SU-DHL-6 (cell line): ENCODE results near the gene ZFTA.

Experiments
- H2AFZ ChIP-seq: fragments of 200-600 bp; sonication (generic); 2 replicates; pipeline ENCODE4 v1.6.1; 2014; ENCODE audit warnings: low read depth, mild to moderate bottlenecking, moderate library complexity, mixed read lengths, antibody characterized with exemption, low read length; ENCODE audit not compliant: severe bottlenecking
- H3F3A ChIP-seq: fragments of 200-600 bp; shearing (Covaris generic); 2 replicates; pipeline ENCODE4 v1.6.0; 2016; ENCODE audit warnings: antibody characterized with exemption, mild to moderate bottlenecking; ENCODE audit not compliant: insufficient read depth
- H3K27ac ChIP-seq: fragments of 200-600 bp; sonication (generic); 2 replicates; pipeline ENCODE4 v1.5.1; 2016; ENCODE audit warnings: low read depth, mild to moderate bottlenecking, low read length, moderate library complexity, mixed read lengths
- H3K27me3 ChIP-seq: fragments of 200-600 bp; sonication (generic), shearing (Covaris generic); 2 replicates; pipeline ENCODE4 v1.6.0; 2014; ENCODE audit warnings: mild to moderate bottlenecking, low read length
- H3K36me3 ChIP-seq: fragments of 200-600 bp; sonication (generic); 2 replicates; pipeline ENCODE4 v1.6.1; 2014; ENCODE audit warnings: mild to moderate bottlenecking, low read length, mixed read lengths
- H3K4me2 ChIP-seq: fragments of 300-600, 200-600 bp; shearing (Covaris generic), sonication (generic); 2 replicates; pipeline ENCODE4 v1.6.0; 2014; ENCODE audit warnings: low read length, low read depth, mild to moderate bottlenecking; ENCODE audit not compliant: poor library complexity, severe bottlenecking
- H3K4me3 ChIP-seq: fragments of 200-600 bp; sonication (generic); 2 replicates; pipeline ENCODE4 v1.5.1; 2014; ENCODE audit warnings: antibody characterized with exemption, low read length, mild to moderate bottlenecking, mixed read lengths; ENCODE audit not compliant: insufficient read depth, poor library complexity, severe bottlenecking
- H3K79me2 ChIP-seq: fragments of 200-600 bp; sonication (generic); 2 replicates; pipeline ENCODE4 v1.6.1; 2014; ENCODE audit warnings: mild to moderate bottlenecking, low read length, moderate library complexity; ENCODE audit not compliant: insufficient read depth
- H3K9ac ChIP-seq: fragments of 200-600 bp; sonication (generic); 2 replicates; pipeline ENCODE4 v1.7.0; 2014; ENCODE audit warnings: mild to moderate bottlenecking, low read length
- H3K9me2 ChIP-seq: fragments of 200-600 bp; sonication (generic); replicated peaks from 2 replicates; pipeline ENCODE4 v1.6.1; 2014; ENCODE audit warnings: low read length; ENCODE audit not compliant: insufficient read depth
- H3K9me3 ChIP-seq: fragments of 200-600 bp; sonication (generic); 2 replicates; pipeline ENCODE4 v1.6.1; 2014; ENCODE audit warnings: low read length, mixed read lengths; ENCODE audit not compliant: insufficient read depth
- H4K20me1 ChIP-seq: fragments of 200-600 bp; sonication (generic); 2 replicates; pipeline ENCODE4 v1.6.1; 2014; ENCODE audit warnings: low read depth, mild to moderate bottlenecking, antibody characterized with exemption, low read length, moderate library complexity, mixed read lengths
- EZH2phosphoT487 ChIP-seq: fragments of 200-600 bp; sonication (generic), shearing (Covaris generic); conservative IDR thresholded peaks from 2 replicates; pipeline ENCODE4 v1.6.1; 2018; ENCODE audit warnings: mild to moderate bottlenecking, antibody characterized with exemption, low read length, moderate library complexity, mixed read lengths
- TF ChIP-seq, protein P1 (sequence below): fragments of 200-600 bp; sonication (generic); IDR thresholded peaks from one replicate; pipeline ENCODE4 v1.5.1; 2017; ENCODE audit warnings: antibody characterized with exemption, mild to moderate bottlenecking, low read length, moderate library complexity; ENCODE audit not compliant: insufficient read depth, poor library complexity, severe bottlenecking

Gene ZFTA

DNA sequence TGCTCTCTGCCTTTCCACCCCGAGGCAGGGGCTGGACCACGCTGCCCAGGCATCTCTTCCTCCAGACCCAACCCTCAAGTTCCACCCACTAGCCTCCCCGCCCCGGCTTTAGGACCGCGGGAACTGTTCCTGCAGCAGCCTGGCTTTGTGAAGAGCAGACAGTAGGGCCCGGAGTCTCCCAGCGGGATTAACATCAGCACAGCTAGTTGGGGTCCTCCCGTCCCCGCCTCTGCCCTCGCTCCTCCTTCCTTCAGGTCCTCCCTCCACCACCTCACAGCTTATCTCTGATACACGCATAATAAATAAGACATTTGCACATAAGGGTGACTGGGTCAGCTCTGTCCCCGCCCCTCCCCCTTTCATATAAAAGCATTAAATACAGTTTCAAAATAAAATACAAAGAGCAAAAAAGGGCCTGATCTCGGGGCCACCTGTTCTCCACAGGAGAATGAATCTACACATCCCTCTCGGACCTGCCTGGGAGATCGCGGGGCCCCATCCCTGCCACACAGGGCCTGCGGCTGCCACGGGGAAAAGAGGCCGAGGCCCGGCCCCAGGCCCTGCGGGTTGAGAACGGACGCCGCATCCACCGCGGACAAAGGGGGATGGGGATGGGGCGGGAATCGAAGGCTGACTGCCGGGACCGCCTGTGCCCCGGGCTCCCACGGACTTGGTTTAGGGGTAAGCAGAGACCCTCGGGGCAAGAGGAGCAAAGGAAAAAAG lies 6.5 kb downstream of the ZFTA start:
- Histone ChIP-seq H4K20me1 (no peaks in the 10 kb centered on the region), H3K79me2 (0 out of 2 replicates have a peak, but pooled peaks cover 7% of the 10 kb centered on the region), H3K27ac (no peak overlapping the region), H3K9me2 (no peaks in the 10 kb centered on the region), H3F3A (0 out of 2 replicates have a peak, but pooled peaks cover 7% of the 10 kb centered on the region), H3K4me3 (no peak overlapping the region), H3K4me2 (no peak overlapping the region), H3K9ac (no peak overlapping the region), H2AFZ (no peak overlapping the region), H3K36me3 (peaks cover 3% of the 10 kb centered on the region; the same call in 1 of the 2 replicates), H3K9me3 (no peaks in the 10 kb centered on the region), H3K27me3 (no peaks in the 10 kb centered on the region)
- TF ChIP-seq, protein P1, sequence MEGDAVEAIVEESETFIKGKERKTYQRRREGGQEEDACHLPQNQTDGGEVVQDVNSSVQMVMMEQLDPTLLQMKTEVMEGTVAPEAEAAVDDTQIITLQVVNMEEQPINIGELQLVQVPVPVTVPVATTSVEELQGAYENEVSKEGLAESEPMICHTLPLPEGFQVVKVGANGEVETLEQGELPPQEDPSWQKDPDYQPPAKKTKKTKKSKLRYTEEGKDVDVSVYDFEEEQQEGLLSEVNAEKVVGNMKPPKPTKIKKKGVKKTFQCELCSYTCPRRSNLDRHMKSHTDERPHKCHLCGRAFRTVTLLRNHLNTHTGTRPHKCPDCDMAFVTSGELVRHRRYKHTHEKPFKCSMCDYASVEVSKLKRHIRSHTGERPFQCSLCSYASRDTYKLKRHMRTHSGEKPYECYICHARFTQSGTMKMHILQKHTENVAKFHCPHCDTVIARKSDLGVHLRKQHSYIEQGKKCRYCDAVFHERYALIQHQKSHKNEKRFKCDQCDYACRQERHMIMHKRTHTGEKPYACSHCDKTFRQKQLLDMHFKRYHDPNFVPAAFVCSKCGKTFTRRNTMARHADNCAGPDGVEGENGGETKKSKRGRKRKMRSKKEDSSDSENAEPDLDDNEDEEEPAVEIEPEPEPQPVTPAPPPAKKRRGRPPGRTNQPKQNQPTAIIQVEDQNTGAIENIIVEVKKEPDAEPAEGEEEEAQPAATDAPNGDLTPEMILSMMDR = no peak
- no peak for TF ChIP-seq EZH2phosphoT487

- no peaks in the 10 kb centered on the region for H4K20me1 ChIP-seq
- no peaks in the 10 kb centered on the region for H3K9me2 ChIP-seq
- H2AFZ ChIP-seq = no peak overlapping the region
- no peaks in the 10 kb centered on the region for H3K9me3 ChIP-seq
- H3K4me3 ChIP-seq = no peak overlapping the region
- H3K4me2 ChIP-seq = no peak overlapping the region
- H3F3A ChIP-seq = 0 out of 2 replicates have a peak, but pooled peaks cover 9% of the 10 kb centered on the region
- no peak overlapping the region for H3K9ac ChIP-seq
- 0 out of 2 replicates have a peak, but pooled peaks cover under 1% of the 10 kb centered on the region for H3K79me2 ChIP-seq
- no peak overlapping the region for H3K27ac ChIP-seq
- TF ChIP-seq, protein P1 = no peak
- TF ChIP-seq EZH2phosphoT487 = no peak
- peaks cover 4% of the 10 kb centered on the region; the same call in 1 of the 2 replicates for H3K36me3 ChIP-seq
- no peaks in the 10 kb centered on the region for H3K27me3 ChIP-seq
Observed at GRCh38 chr11:63761188-63761587, 7.4 kb downstream of the ZFTA start.

GRCh38 chr11:63760487-63761079 lies 8.0 kb downstream of the ZFTA start:
- H2AFZ ChIP-seq = no peak overlapping the region
- peaks cover 7% of the 10 kb centered on the region; the same call in 1 of the 2 replicates for H3K36me3 ChIP-seq
- no peak overlapping the region for H3K4me3 ChIP-seq
- no peaks in the 10 kb centered on the region for H3K9me2 ChIP-seq
- H3K9me3 ChIP-seq = no peaks in the 10 kb centered on the region
- no peaks in the 10 kb centered on the region for H3K27me3 ChIP-seq
- no peaks in the 10 kb centered on the region for H4K20me1 ChIP-seq
- no peak overlapping the region for H3K9ac ChIP-seq
- no peak overlapping the region for H3K27ac ChIP-seq
- TF ChIP-seq EZH2phosphoT487 = no peak
- TF ChIP-seq, protein P1 = no peak
- H3K4me2 ChIP-seq = no peak overlapping the region
- H3K79me2 ChIP-seq = no peaks in the 10 kb centered on the region
- 0 out of 2 replicates have a peak, but pooled peaks cover 9% of the 10 kb centered on the region for H3F3A ChIP-seq
